Activated CD4-positive, alpha-beta T cell treated with anti-CD3 and anti-CD28 coated beads for 36 hours (primary cell): ENCODE data around the gene DCDC2. TPM values are rescaled to one million over a fixed set of nuclear protein-coding genes. Genes with fewer than 3 reads are reported as not detected.
"Not testable (repeated sequence)": the region's sequence is repeated elsewhere in the genome, so short reads cannot be mapped to it uniquely, and the experiment has no call there.

Experiments
- ATAC-seq: fragments of 200-7000 bp; cut with Tn5 transposase; one replicate; pipeline ENCODE4 v1.10.0; 2021; ENCODE audit warnings: mild to moderate bottlenecking, moderate library complexity
- CTCF ChIA-PET: fragments of 350-600 bp; sonication (Branson Sonifier 250); formaldehyde crosslinking; loops from one replicate; lab custom pipeline; 2021; ENCODE audit warnings: antibody characterized with exemption; lab: Charles Lee
- POLR2A ChIA-PET: fragments of 350-600 bp; sonication (Branson Sonifier 250); formaldehyde crosslinking; loops from one replicate; lab custom pipeline; 2021; ENCODE audit warnings: antibody characterized with exemption, inconsistent platforms; lab: Charles Lee
- DNase-seq: peaks from one replicate; pipeline ENCODE4 v3.0.0-alpha.2; 2020
- H3K27ac Mint-ChIP-seq: one replicate; pipeline ENCODE4 v1.8.0; 2021; ENCODE audit warnings: mixed read lengths
- H3K27me3 Mint-ChIP-seq: one replicate; pipeline ENCODE4 v1.8.0; 2021; ENCODE audit warnings: mixed read lengths
- H3K36me3 Mint-ChIP-seq: one replicate; pipeline ENCODE4 v1.8.0; 2021; ENCODE audit warnings: low read depth, mixed read lengths
- H3K4me1 Mint-ChIP-seq: one replicate; pipeline ENCODE4 v1.8.0; 2021; ENCODE audit warnings: mixed read lengths
- H3K4me3 Mint-ChIP-seq: one replicate; pipeline ENCODE4 v1.8.0; 2021; ENCODE audit warnings: mild to moderate bottlenecking, moderate library complexity, mixed read lengths
- H3K9me3 Mint-ChIP-seq: one replicate; pipeline ENCODE4 v1.8.0; 2021; ENCODE audit warnings: low read depth, mixed read lengths
- intact Hi-C, 2 experiments: fragments of 100-400 bp; cut with DNase I in 1 of 2; cut with micrococcal nuclease in 1 of 2; formaldehyde crosslinking; loops; one replicate each; pipeline versions ENCODE4 v1.14.2 to v1.15.1; 2022 to 2024; cut with DNase I, micrococcal nuclease
- total RNA-seq, 2 experiments: library from RNA; stranded (reverse); gene quantifications; one replicate each; pipeline ENCODE4 v1.2.3, GENCODE V29; 2021

The DCDC2 gene
- total RNA-seq, 2 experiments from 2014 or later: 0.23 TPM; not detected in 1

- Mint-ChIP-seq H3K9me3 (no peaks in the 10 kb centered on the region), H3K4me3 (no peak overlapping the region), H3K27me3 (peaks cover 19% of the 10 kb centered on the region), H3K4me1 (no peaks in the 10 kb centered on the region), H3K27ac (no peak overlapping the region), H3K36me3 (no peaks in the 10 kb centered on the region)
- intact Hi-C loops: no loop called here
- DNase-seq (no peak), ATAC-seq (no peak)
- ChIA-PET CTCF (interaction anchor here (0.7 to 1.0 kb wide), 2 partner anchors 14 to 75 kb away, joined by 3 read pairs; no protein-coding TSS in a partner anchor), POLR2A (no interaction called here)
Observed at GRCh38 chr6:24157886-24158285, 200.0 kb downstream of the DCDC2 start.

DNA sequence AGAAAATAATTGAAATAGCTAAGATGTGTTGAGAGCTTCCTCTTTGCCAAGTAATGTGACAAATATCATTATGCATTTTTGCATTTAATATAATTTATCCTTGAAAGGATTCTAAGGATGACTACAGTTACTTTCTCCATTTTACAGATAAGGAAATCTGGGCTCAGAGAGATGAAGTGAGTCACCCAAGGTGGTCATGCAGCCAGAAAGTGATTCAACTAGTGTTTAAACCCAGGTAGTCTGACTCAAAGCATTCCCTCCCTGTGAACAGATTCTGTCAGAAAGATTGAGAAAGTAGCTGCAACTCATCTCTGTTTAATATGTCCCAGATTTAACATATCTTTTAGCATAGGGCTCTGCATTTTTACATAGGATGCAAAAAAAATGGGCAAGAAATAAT, 203.7 kb downstream of the DCDC2 start:
- no peaks in the 10 kb centered on the region for H3K4me1 Mint-ChIP-seq
- peaks cover 2% of the 10 kb centered on the region for H3K9me3 Mint-ChIP-seq
- no peak overlapping the region for H3K4me3 Mint-ChIP-seq
- H3K27me3 Mint-ChIP-seq: peaks cover 24% of the 10 kb centered on the region
- intact Hi-C loops: no loop called here
- no peaks in the 10 kb centered on the region for H3K36me3 Mint-ChIP-seq
- no peak overlapping the region for H3K27ac Mint-ChIP-seq
- ChIA-PET POLR2A (no interaction called here), CTCF (no interaction called here)
- peak; percentile 53 for ATAC-seq
- no peak for DNase-seq

DNA sequence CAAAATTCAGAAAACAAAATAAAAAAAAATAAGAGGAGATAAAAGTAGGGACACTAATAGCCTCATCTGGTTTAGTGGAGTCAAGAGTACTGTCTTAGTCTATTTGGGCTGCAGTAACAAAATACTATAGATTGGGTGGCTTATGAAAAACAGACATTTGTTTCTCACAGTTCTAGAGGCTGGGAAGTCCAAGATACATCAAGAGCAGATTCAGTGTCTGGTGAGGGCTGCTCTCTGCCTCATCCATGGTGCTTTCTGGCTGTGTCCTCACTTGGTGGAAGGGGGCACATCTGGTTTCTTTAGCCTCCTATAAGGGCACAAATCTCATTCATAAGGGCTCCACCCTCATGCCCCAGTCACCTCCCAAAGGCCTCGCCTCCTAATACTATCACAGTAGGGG, 205.8 kb downstream of the DCDC2 start:
- ATAC-seq (no peak), DNase-seq (no peak)
- intact Hi-C loops: no loop called here
- H3K36me3 Mint-ChIP-seq: no peaks in the 10 kb centered on the region
- H3K4me1 Mint-ChIP-seq: no peaks in the 10 kb centered on the region
- peaks cover 2% of the 10 kb centered on the region for H3K9me3 Mint-ChIP-seq
- no peak overlapping the region for H3K4me3 Mint-ChIP-seq
- CTCF ChIA-PET: no interaction called here
- POLR2A ChIA-PET: no interaction called here
- H3K27ac Mint-ChIP-seq: no peak overlapping the region
- peaks cover 19% of the 10 kb centered on the region for H3K27me3 Mint-ChIP-seq

- H3K9me3 Mint-ChIP-seq: peaks cover 2% of the 10 kb centered on the region
- no peaks in the 10 kb centered on the region for H3K36me3 Mint-ChIP-seq
- no peak overlapping the region for H3K4me3 Mint-ChIP-seq
- no peak for ATAC-seq
- H3K27ac Mint-ChIP-seq: no peak overlapping the region
- intact Hi-C loops: no loop called here
- ChIA-PET POLR2A (no interaction called here), CTCF (interaction anchor here (0.6 to 0.9 kb wide), 2 partner anchors 9 to 409 kb away, joined by 3 read pairs; no protein-coding TSS in a partner anchor)
- H3K27me3 Mint-ChIP-seq: peaks cover 10% of the 10 kb centered on the region
- no peak for DNase-seq
- no peaks in the 10 kb centered on the region for H3K4me1 Mint-ChIP-seq
Observed at GRCh38 chr6:24149836-24150235, 208.0 kb downstream of the DCDC2 start.

- no peaks in the 10 kb centered on the region for H3K36me3 Mint-ChIP-seq
- CTCF ChIA-PET: interaction anchor here (0.9 kb wide), 1 partner anchor 9 kb away, joined by 3 read pairs; no protein-coding TSS in a partner anchor
- H3K4me3 Mint-ChIP-seq: no peak overlapping the region
- ATAC-seq (no peak), DNase-seq (no peak)
- H3K4me1 Mint-ChIP-seq: no peaks in the 10 kb centered on the region
- peaks cover 10% of the 10 kb centered on the region for H3K27me3 Mint-ChIP-seq
- no peak overlapping the region for H3K27ac Mint-ChIP-seq
- peaks cover 2% of the 10 kb centered on the region for H3K9me3 Mint-ChIP-seq
- POLR2A ChIA-PET: no interaction called here
- intact Hi-C loops: no loop called here
Observed at GRCh38 chr6:24149296-24149695, 208.6 kb downstream of the DCDC2 start.

- CTCF ChIA-PET: no interaction called here
- ATAC-seq: no peak
- Mint-ChIP-seq H3K27me3 (peaks cover 10% of the 10 kb centered on the region), H3K27ac (no peak overlapping the region), H3K9me3 (peaks cover 2% of the 10 kb centered on the region), H3K4me1 (no peaks in the 10 kb centered on the region), H3K4me3 (no peak overlapping the region), H3K36me3 (no peaks in the 10 kb centered on the region)
- intact Hi-C loops: no loop called here
- POLR2A ChIA-PET: no interaction called here
- no peak for DNase-seq
Observed at GRCh38 chr6:24148684-24149083, 209.2 kb downstream of the DCDC2 start.

DNA sequence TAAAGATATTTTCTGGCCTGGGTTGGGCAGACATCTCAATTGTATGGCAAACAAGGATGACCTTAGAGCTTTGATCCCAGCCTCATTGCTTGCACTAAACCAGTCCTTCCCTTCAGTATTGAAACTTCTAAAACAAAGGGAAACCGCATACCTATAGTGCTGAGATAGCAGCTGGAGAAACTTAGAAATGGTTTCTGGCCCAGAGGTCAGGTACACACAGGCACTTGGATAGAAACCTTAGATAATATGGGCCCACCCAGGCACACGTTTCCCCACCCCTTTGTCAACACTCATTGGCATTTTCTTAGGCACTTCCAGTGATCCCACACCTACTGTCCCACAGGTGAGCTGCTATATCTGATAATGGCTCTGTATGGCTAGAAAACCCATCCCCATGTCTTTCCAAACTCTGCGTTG, 209.7 kb downstream of the DCDC2 start:
- intact Hi-C loops: no loop called here

GRCh38 chr6:24147511-24148153, 210.2 kb downstream of the DCDC2 start:
- Mint-ChIP-seq H3K9me3 (peaks cover 2% of the 10 kb centered on the region), H3K4me1 (no peaks in the 10 kb centered on the region), H3K36me3 (no peaks in the 10 kb centered on the region), H3K27me3 (peaks cover 7% of the 10 kb centered on the region), H3K4me3 (no peak overlapping the region), H3K27ac (no peak overlapping the region)
- ATAC-seq (no peak), DNase-seq (no peak)
- intact Hi-C loops: no loop called here
- CTCF ChIA-PET: no interaction called here
- POLR2A ChIA-PET: no interaction called here

More for the DNA sequence above, 209.7 kb downstream of the DCDC2 start:
- ATAC-seq (no peak), DNase-seq (no peak)
- Mint-ChIP-seq H3K4me3 (no peak overlapping the region), H3K9me3 (peaks cover 2% of the 10 kb centered on the region), H3K4me1 (no peaks in the 10 kb centered on the region), H3K27me3 (peaks cover 9% of the 10 kb centered on the region), H3K27ac (no peak overlapping the region), H3K36me3 (no peaks in the 10 kb centered on the region)
- CTCF ChIA-PET: no interaction called here
- POLR2A ChIA-PET: no interaction called here

DNA sequence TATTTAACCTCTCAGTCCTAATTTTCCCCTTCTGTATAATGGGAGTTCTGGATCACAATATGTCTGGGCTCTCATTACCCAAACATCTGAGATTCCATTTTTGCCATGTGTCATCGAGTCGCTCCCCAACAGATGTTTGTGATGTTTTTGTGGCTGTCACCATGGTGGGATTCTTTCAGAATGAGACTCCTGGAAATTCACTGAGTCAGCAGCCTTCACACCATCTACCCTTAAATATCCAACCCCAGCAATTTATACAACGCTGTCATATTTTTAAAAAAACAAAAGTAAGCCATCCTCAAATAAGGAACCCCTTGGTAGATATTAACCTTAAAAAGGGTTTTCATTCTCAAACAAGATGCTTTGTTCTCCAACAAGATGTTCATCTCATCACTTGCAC, 211.0 kb downstream of the DCDC2 start:
- ATAC-seq (no peak), DNase-seq (no peak)
- Mint-ChIP-seq H3K9me3 (peaks cover 2% of the 10 kb centered on the region), H3K36me3 (no peaks in the 10 kb centered on the region), H3K4me1 (no peaks in the 10 kb centered on the region), H3K27ac (no peak overlapping the region), H3K27me3 (peaks cover 7% of the 10 kb centered on the region), H3K4me3 (no peak overlapping the region)
- intact Hi-C loops: no loop called here
- ChIA-PET POLR2A (no interaction called here), CTCF (no interaction called here)

DNA sequence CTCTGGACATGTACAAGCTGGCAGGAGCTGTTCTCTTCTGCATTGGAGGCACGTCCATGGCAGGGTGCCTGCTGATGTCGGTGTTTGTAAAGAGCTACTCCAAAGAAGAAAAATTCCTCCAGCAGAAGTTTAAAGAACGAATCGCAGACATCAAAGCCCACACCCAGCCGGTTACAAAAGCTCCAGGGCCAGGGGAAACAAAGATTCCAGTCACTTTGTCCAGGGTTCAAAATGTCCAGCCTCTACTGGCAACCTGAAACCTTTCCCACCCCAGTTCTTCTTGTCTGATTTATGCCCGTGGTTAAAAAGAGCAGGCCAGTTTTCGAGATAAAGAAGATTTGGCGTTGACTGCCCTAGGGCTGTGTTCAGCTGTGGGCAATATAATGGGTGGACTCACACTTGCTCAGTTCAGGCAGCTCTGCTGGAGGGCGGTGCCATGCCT, 212.1 kb downstream of the DCDC2 start:
- DNase-seq (no peak), ATAC-seq (no peak)
- Mint-ChIP-seq H3K4me1 (no peaks in the 10 kb centered on the region), H3K27ac (no peak overlapping the region), H3K4me3 (no peak overlapping the region), H3K9me3 (no peaks in the 10 kb centered on the region), H3K36me3 (no peaks in the 10 kb centered on the region), H3K27me3 (peaks cover 4% of the 10 kb centered on the region)
- POLR2A ChIA-PET: no interaction called here
- intact Hi-C loops: no loop called here
- CTCF ChIA-PET: interaction anchor here (0.7 kb wide), 1 partner anchor 21 kb away, joined by 3 read pairs; no protein-coding TSS in a partner anchor

GRCh38 chr6:24142733-24143132, 215.1 kb downstream of the DCDC2 start:
- CTCF ChIA-PET: interaction anchor here (0.9 to 1.3 kb wide), 2 partner anchors 9 to 15 kb away, joined by 3 to 5 read pairs; no protein-coding TSS in a partner anchor
- H3K4me3 Mint-ChIP-seq, H3K9me3 Mint-ChIP-seq, ATAC-seq, H3K27me3 Mint-ChIP-seq, H3K36me3 Mint-ChIP-seq, intact Hi-C loops, DNase-seq, POLR2A ChIA-PET, H3K4me1 Mint-ChIP-seq, H3K27ac Mint-ChIP-seq: not testable (repeated sequence)

- CTCF ChIA-PET: no interaction called here
- Mint-ChIP-seq H3K9me3 (no peaks in the 10 kb centered on the region), H3K36me3 (no peaks in the 10 kb centered on the region), H3K4me1 (no peaks in the 10 kb centered on the region), H3K27ac (no peak overlapping the region), H3K27me3 (no peaks in the 10 kb centered on the region), H3K4me3 (no peak overlapping the region)
- DNase-seq (no peak), ATAC-seq (no peak)
- POLR2A ChIA-PET: no interaction called here
- intact Hi-C loops: no loop called here
Observed at GRCh38 chr6:24140591-24140990, 217.3 kb downstream of the DCDC2 start.
